SU-DHL-6 (cell line): ENCODE results near the gene ANO7.

ENCODE experiments used
- EZH2phosphoT487 ChIP-seq: fragments of 200-600 bp; sonication (generic), shearing (Covaris generic); conservative IDR thresholded peaks from 2 replicates; pipeline ENCODE4 v1.6.1; 2018; ENCODE audit warnings: mild to moderate bottlenecking, antibody characterized with exemption, low read length, moderate library complexity, mixed read lengths
- TF ChIP-seq, protein P1 (sequence below): fragments of 200-600 bp; sonication (generic); IDR thresholded peaks from one replicate; pipeline ENCODE4 v1.5.1; 2017; ENCODE audit warnings: antibody characterized with exemption, mild to moderate bottlenecking, low read length, moderate library complexity; ENCODE audit not compliant: insufficient read depth, poor library complexity, severe bottlenecking

DNA sequence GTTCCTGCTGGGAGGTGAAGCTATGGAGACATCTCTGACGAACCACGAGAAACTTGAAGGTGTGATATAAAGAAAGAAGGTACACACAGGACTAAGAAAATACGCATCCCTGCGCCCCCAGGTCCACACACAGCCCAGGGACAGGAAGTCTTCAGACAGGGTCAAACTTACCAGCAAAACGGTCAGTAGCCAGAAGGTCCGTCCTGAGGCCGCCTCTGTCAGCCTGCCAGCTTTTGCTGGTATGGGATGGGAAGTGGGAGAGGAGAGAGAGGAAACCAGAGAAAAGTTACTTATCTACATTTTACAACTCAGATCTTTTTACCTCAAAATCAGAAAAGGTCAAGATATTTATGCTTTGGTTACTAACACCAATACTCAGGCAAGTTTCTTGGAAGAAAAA lies 79.8 kb downstream of the ANO7 start:
- TF ChIP-seq, protein P1, sequence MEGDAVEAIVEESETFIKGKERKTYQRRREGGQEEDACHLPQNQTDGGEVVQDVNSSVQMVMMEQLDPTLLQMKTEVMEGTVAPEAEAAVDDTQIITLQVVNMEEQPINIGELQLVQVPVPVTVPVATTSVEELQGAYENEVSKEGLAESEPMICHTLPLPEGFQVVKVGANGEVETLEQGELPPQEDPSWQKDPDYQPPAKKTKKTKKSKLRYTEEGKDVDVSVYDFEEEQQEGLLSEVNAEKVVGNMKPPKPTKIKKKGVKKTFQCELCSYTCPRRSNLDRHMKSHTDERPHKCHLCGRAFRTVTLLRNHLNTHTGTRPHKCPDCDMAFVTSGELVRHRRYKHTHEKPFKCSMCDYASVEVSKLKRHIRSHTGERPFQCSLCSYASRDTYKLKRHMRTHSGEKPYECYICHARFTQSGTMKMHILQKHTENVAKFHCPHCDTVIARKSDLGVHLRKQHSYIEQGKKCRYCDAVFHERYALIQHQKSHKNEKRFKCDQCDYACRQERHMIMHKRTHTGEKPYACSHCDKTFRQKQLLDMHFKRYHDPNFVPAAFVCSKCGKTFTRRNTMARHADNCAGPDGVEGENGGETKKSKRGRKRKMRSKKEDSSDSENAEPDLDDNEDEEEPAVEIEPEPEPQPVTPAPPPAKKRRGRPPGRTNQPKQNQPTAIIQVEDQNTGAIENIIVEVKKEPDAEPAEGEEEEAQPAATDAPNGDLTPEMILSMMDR: no peak
- no peak for TF ChIP-seq EZH2phosphoT487
